Thyroid gland (tissue), 4 donors: ENCODE results near the gene ACTN2. TPM values are rescaled to one million over a fixed set of nuclear protein-coding genes. Genes with fewer than 3 reads are reported as not detected.
A peak's percentile ranks its signal among the peaks of the same experiment; 100 is the strongest.

ENCODE experiments used
- DNase-seq, 2 donors: peaks; one replicate each; pipeline ENCODE4 v3.0.0-alpha.2; 2019
- H3K27ac ChIP-seq, 3 donors: fragments of 200-600 bp; sonication (generic); 1 replicate in 2 of 3; 2 replicates in 1 of 3; pipeline ENCODE4 v1.5.1; 2016 to 2019; ENCODE audit warnings: mild to moderate bottlenecking in 1 of 3, moderate library complexity in 1 of 3
- H3K27me3 ChIP-seq: fragments of 200-600 bp; sonication (generic); one replicate; pipeline ENCODE4 v1.5.1; 2019
- H3K36me3 ChIP-seq, 2 donors: fragments of 200-600 bp; sonication (generic); one replicate each; pipeline ENCODE4 v1.5.1; 2016 to 2019
- H3K4me1 ChIP-seq, 2 donors: fragments of 200-600 bp; sonication (generic); one replicate each; pipeline ENCODE4 v1.5.1; 2017 to 2019
- H3K4me3 ChIP-seq, 3 donors: fragments of 200-600 bp; sonication (generic); replicated peaks in 1 of 3; 1 replicate in 2 of 3; 2 replicates in 1 of 3; pipeline ENCODE4 v1.5.1; 2016; ENCODE audit warnings: mild to moderate bottlenecking in 1 of 3
- H3K9me3 ChIP-seq: fragments of 200-600 bp; sonication (generic); one replicate; pipeline ENCODE4 v1.5.1; 2017
- POLR2A ChIP-seq, 2 donors: fragments of 450-650 bp; IDR thresholded peaks; one replicate each; pipeline ENCODE4 v1.6.1; 2017; ENCODE audit warnings: antibody characterized with exemption in 2 of 2, mild to moderate bottlenecking in 2 of 2, moderate library complexity in 1 of 2
- WGBS, 2 donors: methylation state at CpG; one replicate each; pipeline ENCODE4 v1.1.5; 2017; 5-methylcytosine and 5-hydroxymethylcytosine counted together
- intact Hi-C: fragments of 100-400 bp; cut with DNase I; formaldehyde crosslinking; loops from one replicate; pipeline ENCODE4 v1.15.1; 2023
- total RNA-seq, 4 donors: library from RNA; depleted of rRNA; stranded (reverse); fragments of >200 nt; gene quantifications; one replicate each; pipeline ENCODE4 v1.2.3, GENCODE V29; 2016
- TF ChIP-seq, protein P1 (sequence below), 6 experiments: fragments of 200-600 bp in 3 of 6; fragments of 450-650 bp in 3 of 6; sonication (generic) in 3 of 6; IDR thresholded peaks; one replicate each; pipeline ENCODE4 v1.5.1; 2016 to 2019; ENCODE audit warnings: antibody characterized with exemption in 6 of 6, mild to moderate bottlenecking in 2 of 6, inconsistent platforms in 1 of 6, moderate library complexity in 1 of 6

The ACTN2 gene
- total RNA-seq, 4 donors from 2014 or later: 0.40 to 0.56 TPM; not detected in 2

DNA sequence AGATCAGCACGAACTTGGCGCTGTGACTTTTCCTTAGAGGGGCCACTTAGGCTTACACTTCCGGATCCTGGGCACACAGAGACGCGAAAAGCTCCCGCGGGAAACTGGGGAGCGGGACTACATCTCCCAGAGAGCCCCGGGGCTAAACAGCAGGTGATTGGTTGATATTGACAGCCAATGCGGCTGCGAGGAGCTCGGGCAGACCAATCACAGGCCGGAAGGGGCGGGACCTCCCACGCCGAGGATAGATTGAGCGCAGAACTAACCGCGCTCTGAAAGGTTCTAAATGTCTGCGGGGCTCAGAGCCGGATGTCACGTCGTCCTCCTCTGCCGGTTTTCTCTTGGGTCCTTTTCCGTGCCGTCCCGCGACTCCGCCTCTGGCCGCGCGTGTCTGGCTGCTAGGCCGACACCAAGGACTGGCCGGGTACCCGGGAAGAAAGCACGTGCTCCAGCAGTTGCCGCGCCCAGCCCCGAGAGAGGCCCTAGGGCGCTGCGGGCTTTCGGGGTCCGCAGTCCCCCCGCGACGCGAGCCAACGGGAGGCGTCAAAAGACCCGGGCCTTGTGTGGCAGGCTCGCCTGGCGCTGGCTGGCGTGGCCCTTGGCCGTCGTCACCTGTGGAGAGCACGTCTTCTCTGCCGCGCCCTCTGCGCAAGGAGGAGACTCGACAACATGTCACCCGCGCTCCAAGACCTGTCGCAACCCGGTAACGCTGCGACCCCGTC lies 108.9 kb downstream of the ACTN2 start, which contains the start of gene MTR:
Gene MTR (plus strand): TSS at position 258 of the 722 bp plus-strand sequence. CDS start 412 bp downstream, at position 670.
- DNase-seq: peak; percentile 99
- Histone ChIP-seq H3K27me3 (no peaks in the 10 kb centered on the region), H3K36me3 (no peaks in the 10 kb centered on the region), H3K27ac (peak within 1 kb of the TSS; percentile 70 to 93 (median 85)), H3K4me3 (peak within 1 kb of the TSS; percentile 41 to 98 (median 78)), H3K9me3 (no peaks in the 10 kb centered on the region), H3K4me1 (peaks cover 25 to 31% of the 10 kb centered on the region in 2 donors)
- peak; percentile 77 to 94 for TF ChIP-seq POLR2A (IDR thresholded peaks at IDR 0.05)
- TF ChIP-seq, protein P1, sequence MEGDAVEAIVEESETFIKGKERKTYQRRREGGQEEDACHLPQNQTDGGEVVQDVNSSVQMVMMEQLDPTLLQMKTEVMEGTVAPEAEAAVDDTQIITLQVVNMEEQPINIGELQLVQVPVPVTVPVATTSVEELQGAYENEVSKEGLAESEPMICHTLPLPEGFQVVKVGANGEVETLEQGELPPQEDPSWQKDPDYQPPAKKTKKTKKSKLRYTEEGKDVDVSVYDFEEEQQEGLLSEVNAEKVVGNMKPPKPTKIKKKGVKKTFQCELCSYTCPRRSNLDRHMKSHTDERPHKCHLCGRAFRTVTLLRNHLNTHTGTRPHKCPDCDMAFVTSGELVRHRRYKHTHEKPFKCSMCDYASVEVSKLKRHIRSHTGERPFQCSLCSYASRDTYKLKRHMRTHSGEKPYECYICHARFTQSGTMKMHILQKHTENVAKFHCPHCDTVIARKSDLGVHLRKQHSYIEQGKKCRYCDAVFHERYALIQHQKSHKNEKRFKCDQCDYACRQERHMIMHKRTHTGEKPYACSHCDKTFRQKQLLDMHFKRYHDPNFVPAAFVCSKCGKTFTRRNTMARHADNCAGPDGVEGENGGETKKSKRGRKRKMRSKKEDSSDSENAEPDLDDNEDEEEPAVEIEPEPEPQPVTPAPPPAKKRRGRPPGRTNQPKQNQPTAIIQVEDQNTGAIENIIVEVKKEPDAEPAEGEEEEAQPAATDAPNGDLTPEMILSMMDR (IDR thresholded peaks at IDR 0.05): no peak
- intact Hi-C loops: loop anchor here (10.0 kb wide), 1 partner anchor 190 kb away; the partner anchor contains the start of gene HEATR1
- WGBS, 2 donors: 0% methylated on average over 15 to 47 of the region's 67 CpGs

DNA sequence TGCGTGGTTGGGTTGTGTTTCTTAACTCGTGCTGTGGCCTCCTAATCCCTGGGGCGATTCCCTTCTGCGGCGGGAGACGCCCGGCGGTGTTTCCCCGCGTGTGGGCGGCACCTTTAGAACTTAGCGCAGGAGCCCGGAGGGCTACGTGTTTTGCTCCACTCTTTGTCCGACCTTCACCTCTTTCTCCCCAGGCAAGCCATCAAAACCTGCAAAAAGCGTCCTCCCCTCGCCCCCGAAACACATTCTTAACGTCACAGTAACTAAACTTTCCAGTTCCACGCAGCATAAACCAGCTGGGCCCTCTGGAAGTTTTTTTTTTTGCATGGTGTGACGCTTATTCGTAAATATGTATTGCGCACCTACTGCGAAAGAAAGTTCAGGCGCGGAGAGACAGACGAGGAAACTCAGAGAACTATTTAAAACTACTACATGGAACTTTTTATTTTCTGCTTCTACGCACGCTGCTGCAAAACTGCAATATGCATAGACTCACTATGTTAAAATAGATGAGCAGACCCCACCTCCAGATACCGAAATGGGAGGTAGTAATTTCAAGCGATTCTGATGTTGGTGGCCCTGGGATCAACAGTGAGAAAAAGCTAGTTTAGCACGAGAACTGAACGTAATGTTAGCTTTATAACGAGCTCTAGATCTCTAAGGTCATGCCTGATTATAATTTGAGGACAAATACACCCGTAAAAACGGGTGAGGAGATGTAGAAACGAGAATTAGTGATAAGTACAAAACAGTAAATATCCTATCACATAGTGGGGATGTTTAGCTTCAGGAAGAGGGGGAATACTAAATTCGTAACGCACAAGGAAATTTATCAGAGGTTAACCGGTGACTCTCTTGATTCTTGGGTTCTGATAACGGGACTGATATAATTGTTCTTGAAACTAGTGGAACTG lies 109.7 kb downstream of the ACTN2 start:
- Histone ChIP-seq H3K27me3 (no peaks in the 10 kb centered on the region), H3K27ac (peak overlapping the region; percentile 70 to 93 (median 85)), H3K4me3 (peak overlapping the region; percentile 41 to 98 (median 78)), H3K9me3 (no peaks in the 10 kb centered on the region), H3K36me3 (no peaks in the 10 kb centered on the region), H3K4me1 (peaks cover 33 to 40% of the 10 kb centered on the region in 2 donors)
- TF ChIP-seq POLR2A (IDR thresholded peaks at IDR 0.05): no peak
- TF ChIP-seq, protein P1 (IDR thresholded peaks at IDR 0.05): no peak
- DNase-seq: no peak
- intact Hi-C loops: loop anchor here (10.0 kb wide), 1 partner anchor 191 kb away; the partner anchor contains the start of gene HEATR1
- 3 to 4% methylated on average over 40 to 41 of the region's 41 CpGs for WGBS, 2 donors

DNA sequence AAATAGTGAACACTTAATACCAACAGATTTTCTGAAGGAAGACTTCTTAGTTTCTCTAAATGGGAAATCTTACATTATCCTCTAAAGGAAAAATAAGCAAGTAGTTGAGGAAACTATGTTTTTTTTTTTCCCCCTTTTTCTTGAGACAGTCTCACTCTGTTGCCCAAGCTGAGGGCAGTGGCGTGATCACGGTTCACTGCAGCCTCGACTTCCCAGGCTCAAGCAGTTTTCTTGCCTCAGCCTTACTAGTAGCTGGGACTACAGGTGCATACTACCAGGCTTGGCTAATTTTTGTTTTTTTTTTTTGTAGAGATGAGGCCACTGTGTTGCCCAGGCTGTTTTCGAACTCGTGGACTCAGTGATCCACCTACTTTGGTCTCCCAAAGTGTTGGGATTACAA lies 112.7 kb downstream of the ACTN2 start:
- H3K9me3 ChIP-seq: no peaks in the 10 kb centered on the region
- WGBS, 2 donors: 42 to 62% methylated on average over 5 of the region's 5 CpGs
- intact Hi-C loops: loop anchor here (10.0 kb wide), 1 partner anchor 194 kb away; the partner anchor contains the start of gene HEATR1
- TF ChIP-seq POLR2A (IDR thresholded peaks at IDR 0.05): no peak
- TF ChIP-seq, protein P1 (IDR thresholded peaks at IDR 0.05): no peak
- peak overlapping the region; percentile 40 to 85 (median 65) for H3K27ac ChIP-seq
- H3K4me1 ChIP-seq: peaks cover 33 to 61% of the 10 kb centered on the region in 2 donors
- H3K27me3 ChIP-seq: no peaks in the 10 kb centered on the region
- H3K36me3 ChIP-seq: no peaks in the 10 kb centered on the region
- DNase-seq: peak; percentile 54 to 63
- no peak overlapping the region for H3K4me3 ChIP-seq

DNA sequence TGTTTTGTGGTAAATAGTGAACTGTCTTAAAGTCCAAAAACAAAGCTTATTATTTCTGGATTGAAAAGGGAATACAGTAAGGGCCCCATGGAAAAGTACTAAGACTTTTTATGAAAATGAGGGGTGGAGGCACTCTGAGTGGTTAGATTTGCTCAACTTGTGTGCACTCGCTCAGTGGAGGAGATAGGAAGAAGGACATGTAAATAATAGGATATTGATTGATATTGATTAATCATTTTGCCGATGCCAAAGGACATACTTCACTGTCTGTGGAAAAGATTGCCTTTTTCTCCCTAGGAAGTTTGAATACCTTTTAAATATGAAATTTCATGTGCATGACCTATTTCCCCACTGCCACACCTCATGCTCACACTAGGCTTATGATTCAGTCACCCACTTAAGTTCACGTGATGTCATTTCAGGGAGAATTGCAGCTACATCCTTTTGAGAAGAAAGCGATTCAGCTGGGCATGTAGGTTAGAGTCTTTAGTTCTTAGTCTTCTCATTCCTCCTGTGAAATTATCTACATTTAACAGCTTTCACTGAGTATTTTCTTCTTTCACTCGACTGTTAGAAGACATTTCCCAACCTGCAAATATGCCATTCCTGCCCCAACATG lies 113.8 kb downstream of the ACTN2 start:
- no peak for TF ChIP-seq POLR2A (IDR thresholded peaks at IDR 0.05)
- TF ChIP-seq, protein P1 (IDR thresholded peaks at IDR 0.05): no peak
- Histone ChIP-seq H3K36me3 (no peaks in the 10 kb centered on the region), H3K27ac (peak overlapping the region; percentile 39 to 61 (median 55)), H3K9me3 (no peaks in the 10 kb centered on the region), H3K4me3 (no peak overlapping the region), H3K27me3 (no peaks in the 10 kb centered on the region), H3K4me1 (peaks cover 33 to 61% of the 10 kb centered on the region in 2 donors)
- DNase-seq: no peak
- intact Hi-C loops: no loop called here
- WGBS, 2 donors: 75 to 84% methylated on average over 5 of the region's 5 CpGs
